HG02571 (cell line): ENCODE data around the gene TAF11L2.
"Not testable (repeated sequence)": the region's sequence is repeated elsewhere in the genome, so short reads cannot be mapped to it uniquely, and the experiment has no call there.

Source experiments
- ATAC-seq: cut with Tn5 transposase; IDR thresholded peaks from one replicate; pipeline ENCODE4 v1.9.1; 2021; ENCODE audit warnings: mild to moderate bottlenecking, moderate library complexity; ENCODE audit not compliant: unreplicated experiment

TAF11L2 gene

GRCh38 chr5:17524935-17525334 is 26.9 kb downstream of the TAF11L2 start, which contains the start of gene TAF11L5:
Gene TAF11L5 (plus strand): TSS chr5:17525235.
- ATAC-seq, result not testable (repeated sequence)

GRCh38 chr5:17526504-17526903 is 28.5 kb downstream of the TAF11L2 start:
- ATAC-seq, result not testable (repeated sequence)

GRCh38 chr5:17528369-17528768 is 30.3 kb downstream of the TAF11L2 start, which contains the start of gene TAF11L6:
Gene TAF11L6 (plus strand): TSS chr5:17528669.
- ATAC-seq, result not testable (repeated sequence)
